ENCODE data around the gene SF3A2.

DNA sequence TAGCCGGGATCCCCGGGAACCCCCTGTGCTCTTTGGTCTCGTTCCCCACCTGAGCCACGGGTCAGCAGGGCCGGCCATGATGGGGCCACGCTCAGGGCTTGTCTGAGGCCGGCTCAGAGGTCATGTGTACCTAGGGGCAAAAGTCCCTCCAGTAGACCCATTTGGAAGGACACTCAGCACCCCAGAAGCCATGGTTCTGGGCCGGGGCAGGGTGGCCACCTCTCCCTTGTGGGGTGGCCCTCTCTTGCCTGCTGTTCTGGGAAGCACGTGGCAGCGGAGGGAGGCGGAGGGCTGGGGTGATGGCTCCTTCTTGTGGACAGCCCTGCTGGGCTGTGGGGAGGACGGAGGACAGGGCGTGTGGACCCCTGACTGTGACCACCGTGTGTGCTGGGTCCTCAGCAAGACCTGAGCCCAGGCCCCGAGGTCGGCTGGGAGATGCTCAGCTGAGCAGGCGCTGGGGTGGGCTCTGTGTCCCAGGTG, 51.8 kb downstream of the SF3A2 start:
- TF ChIP-seq, protein P1, sequence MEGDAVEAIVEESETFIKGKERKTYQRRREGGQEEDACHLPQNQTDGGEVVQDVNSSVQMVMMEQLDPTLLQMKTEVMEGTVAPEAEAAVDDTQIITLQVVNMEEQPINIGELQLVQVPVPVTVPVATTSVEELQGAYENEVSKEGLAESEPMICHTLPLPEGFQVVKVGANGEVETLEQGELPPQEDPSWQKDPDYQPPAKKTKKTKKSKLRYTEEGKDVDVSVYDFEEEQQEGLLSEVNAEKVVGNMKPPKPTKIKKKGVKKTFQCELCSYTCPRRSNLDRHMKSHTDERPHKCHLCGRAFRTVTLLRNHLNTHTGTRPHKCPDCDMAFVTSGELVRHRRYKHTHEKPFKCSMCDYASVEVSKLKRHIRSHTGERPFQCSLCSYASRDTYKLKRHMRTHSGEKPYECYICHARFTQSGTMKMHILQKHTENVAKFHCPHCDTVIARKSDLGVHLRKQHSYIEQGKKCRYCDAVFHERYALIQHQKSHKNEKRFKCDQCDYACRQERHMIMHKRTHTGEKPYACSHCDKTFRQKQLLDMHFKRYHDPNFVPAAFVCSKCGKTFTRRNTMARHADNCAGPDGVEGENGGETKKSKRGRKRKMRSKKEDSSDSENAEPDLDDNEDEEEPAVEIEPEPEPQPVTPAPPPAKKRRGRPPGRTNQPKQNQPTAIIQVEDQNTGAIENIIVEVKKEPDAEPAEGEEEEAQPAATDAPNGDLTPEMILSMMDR (IDR thresholded peaks at IDR 0.05), result no peak
- no peak for TF ChIP-seq ZFX (IDR thresholded peaks at IDR 0.05; ENCODE audit: borderline replicate concordance)
